Colonic mucosa (tissue), 4 donors: ENCODE measurements around the gene RHBDL3. TPM values are rescaled to one million over a fixed set of nuclear protein-coding genes. Genes with fewer than 3 reads are reported as not detected.
"Not testable (repeated sequence)": the region's sequence is repeated elsewhere in the genome, so short reads cannot be mapped to it uniquely, and the experiment has no call there.

Source experiments
- DNase-seq: peaks from one replicate; pipeline ENCODE4 v3.0.0-alpha.2; 2020
- H3K27ac ChIP-seq: fragments of 200-600 bp; one replicate; pipeline ENCODE4 v1.8.0; 2021
- H3K27me3 ChIP-seq: fragments of 200-600 bp; one replicate; pipeline ENCODE4 v1.8.0; 2021
- H3K36me3 ChIP-seq: fragments of 200-600 bp; one replicate; pipeline ENCODE4 v1.8.0; 2021
- H3K4me1 ChIP-seq: fragments of 200-600 bp; one replicate; pipeline ENCODE4 v1.8.0; 2021; ENCODE audit warnings: mild to moderate bottlenecking
- H3K4me3 ChIP-seq: fragments of 200-600 bp; one replicate; pipeline ENCODE4 v1.8.0; 2021
- H3K9ac ChIP-seq, 2 donors: one replicate each; pipeline ENCODE4 v1.7.0; 2013; ENCODE audit warnings: control low read depth in 2 of 2, low read depth in 2 of 2, low read length in 2 of 2
- H3K9me3 ChIP-seq: fragments of 200-600 bp; one replicate; pipeline ENCODE4 v1.8.0; 2021
- intact Hi-C: fragments of 100-400 bp; cut with DNase I; formaldehyde crosslinking; loops from one replicate; pipeline ENCODE4 v1.14.1; 2022
- total RNA-seq, 2 donors: library from RNA; stranded (reverse); fragmentation: NEBNext Ultra II Directional in 1 of 2; extraction: Animal tissue kit (Norgen Biotek cat#: 25700) in 1 of 2; gene quantifications; one replicate each; pipeline ENCODE4 v1.2.1, GENCODE V29; 2021
- TF ChIP-seq, protein P1 (sequence below): fragments of 200-600 bp; IDR thresholded peaks from one replicate; pipeline ENCODE4 v1.8.0; 2022; ENCODE audit warnings: antibody characterized with exemption, mild to moderate bottlenecking
- donor health status: healthy.
- donor health status: DM: no; HTN: no; CAD: no.
- donor health status: DM: no; HTN: no; CAD: no.

Gene RHBDL3
- total RNA-seq, 2 donors from 2014 or later: 0.53 to 0.62 TPM

DNA sequence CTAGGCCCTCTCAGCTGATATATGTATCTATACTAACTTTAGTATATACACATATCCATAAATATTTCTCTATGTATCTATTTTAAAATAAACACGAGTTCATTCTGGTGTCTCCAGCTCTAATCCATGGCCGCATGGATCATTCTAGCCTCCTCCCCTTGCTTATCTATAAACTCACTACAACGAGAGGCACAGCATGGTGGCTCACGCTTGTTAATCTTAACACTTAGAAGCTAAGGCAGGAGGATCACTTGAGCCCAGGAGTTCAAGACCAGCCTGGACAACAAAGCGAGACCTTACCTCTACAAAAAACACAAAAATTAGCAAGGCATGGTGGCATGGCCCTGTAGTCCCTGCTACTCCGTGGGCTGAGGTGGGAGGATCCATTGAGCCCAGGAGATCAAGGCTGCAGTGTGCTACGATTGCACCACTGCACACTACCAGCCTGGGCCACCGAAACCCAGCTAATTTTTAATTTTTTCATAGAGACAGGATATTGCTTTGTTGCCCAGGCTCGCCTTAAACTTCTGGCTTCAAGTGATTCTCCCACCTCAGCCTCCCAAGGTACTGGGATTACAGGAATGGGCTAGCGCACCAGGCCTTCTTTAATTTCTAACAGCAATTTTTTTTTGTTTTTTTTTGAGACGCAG is 80.4 kb downstream of the RHBDL3 start:
- Histone ChIP-seq H3K4me3 (no peak overlapping the region), H3K9me3 (no peaks in the 10 kb centered on the region), H3K9ac (no peak overlapping the region), H3K27ac (no peak overlapping the region), H3K36me3 (no peaks in the 10 kb centered on the region), H3K4me1 (peaks cover 9% of the 10 kb centered on the region), H3K27me3 (no peaks in the 10 kb centered on the region)
- intact Hi-C loops: loop anchor here (10.0 kb wide), 1 partner anchor 99 kb away; the partner anchor contains the start of gene PSMD11
- TF ChIP-seq, protein P1, sequence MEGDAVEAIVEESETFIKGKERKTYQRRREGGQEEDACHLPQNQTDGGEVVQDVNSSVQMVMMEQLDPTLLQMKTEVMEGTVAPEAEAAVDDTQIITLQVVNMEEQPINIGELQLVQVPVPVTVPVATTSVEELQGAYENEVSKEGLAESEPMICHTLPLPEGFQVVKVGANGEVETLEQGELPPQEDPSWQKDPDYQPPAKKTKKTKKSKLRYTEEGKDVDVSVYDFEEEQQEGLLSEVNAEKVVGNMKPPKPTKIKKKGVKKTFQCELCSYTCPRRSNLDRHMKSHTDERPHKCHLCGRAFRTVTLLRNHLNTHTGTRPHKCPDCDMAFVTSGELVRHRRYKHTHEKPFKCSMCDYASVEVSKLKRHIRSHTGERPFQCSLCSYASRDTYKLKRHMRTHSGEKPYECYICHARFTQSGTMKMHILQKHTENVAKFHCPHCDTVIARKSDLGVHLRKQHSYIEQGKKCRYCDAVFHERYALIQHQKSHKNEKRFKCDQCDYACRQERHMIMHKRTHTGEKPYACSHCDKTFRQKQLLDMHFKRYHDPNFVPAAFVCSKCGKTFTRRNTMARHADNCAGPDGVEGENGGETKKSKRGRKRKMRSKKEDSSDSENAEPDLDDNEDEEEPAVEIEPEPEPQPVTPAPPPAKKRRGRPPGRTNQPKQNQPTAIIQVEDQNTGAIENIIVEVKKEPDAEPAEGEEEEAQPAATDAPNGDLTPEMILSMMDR: no peak
- DNase-seq: no peak

- Histone ChIP-seq H3K9ac (no peak overlapping the region), H3K4me1 (peaks cover 13% of the 10 kb centered on the region), H3K9me3 (no peaks in the 10 kb centered on the region), H3K4me3 (no peak overlapping the region), H3K36me3 (no peaks in the 10 kb centered on the region), H3K27me3 (no peaks in the 10 kb centered on the region), H3K27ac (no peak overlapping the region)
- TF ChIP-seq, protein P1: no peak
- intact Hi-C loops: loop anchor here (10.0 kb wide), 1 partner anchor 96 kb away; the partner anchor contains the start of gene PSMD11
- DNase-seq: peak; percentile 40
These were observed 82.8 kb downstream of the RHBDL3 start for GRCh38 chr17:32348483-32348800.

DNA sequence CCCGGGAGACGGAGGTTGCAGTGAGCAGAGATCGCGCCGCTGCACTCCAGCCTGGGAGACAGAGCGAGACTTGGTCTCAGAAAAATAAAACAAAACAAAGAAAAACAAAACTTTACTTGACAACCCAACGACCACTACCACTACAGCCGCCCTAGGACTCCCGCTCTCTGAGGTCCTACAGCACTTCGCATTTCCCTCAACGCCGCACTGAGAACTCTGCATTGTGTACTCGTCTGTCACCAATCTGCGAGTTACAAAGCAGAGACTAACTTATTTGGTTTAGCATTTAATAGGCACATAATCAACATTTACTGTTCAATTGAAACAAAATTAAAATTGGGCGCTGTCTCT is 83.8 kb downstream of the RHBDL3 start:
- TF ChIP-seq, protein P1: no peak
- Histone ChIP-seq H3K9ac (peak overlapping the region; percentile 72 to 99), H3K4me1 (peaks cover 13% of the 10 kb centered on the region), H3K4me3 (peak overlapping the region; percentile 86), H3K27ac (peak overlapping the region; percentile 96), H3K9me3 (no peaks in the 10 kb centered on the region), H3K36me3 (no peaks in the 10 kb centered on the region), H3K27me3 (no peaks in the 10 kb centered on the region)
- peak; percentile 31 for DNase-seq
- intact Hi-C loops: loop anchor here (10.0 kb wide), 1 partner anchor 95 kb away; the partner anchor contains the start of gene PSMD11

GRCh38 chr17:32349854-32350665 is 84.4 kb downstream of the RHBDL3 start, which contains the start of gene ZNF207:
ZNF207 (plus strand) TSS chr17:32350157; CDS start chr17:32350286, 129 bp downstream.
- TF ChIP-seq, protein P1: no peak
- H3K4me3 ChIP-seq: peak within 1 kb of the TSS; percentile 86
- intact Hi-C loops: loop anchor here (10.0 kb wide), 1 partner anchor 95 kb away; the partner anchor contains the start of gene PSMD11
- DNase-seq: peak; percentile 95
- no peaks in the 10 kb centered on the region for H3K9me3 ChIP-seq
- H3K36me3 ChIP-seq: no peaks in the 10 kb centered on the region
- peaks cover 13% of the 10 kb centered on the region for H3K4me1 ChIP-seq
- H3K27me3 ChIP-seq: no peaks in the 10 kb centered on the region
- peak within 1 kb of the TSS; percentile 96 for H3K27ac ChIP-seq
- H3K9ac ChIP-seq: peak within 1 kb of the TSS; percentile 95 to 99

DNA sequence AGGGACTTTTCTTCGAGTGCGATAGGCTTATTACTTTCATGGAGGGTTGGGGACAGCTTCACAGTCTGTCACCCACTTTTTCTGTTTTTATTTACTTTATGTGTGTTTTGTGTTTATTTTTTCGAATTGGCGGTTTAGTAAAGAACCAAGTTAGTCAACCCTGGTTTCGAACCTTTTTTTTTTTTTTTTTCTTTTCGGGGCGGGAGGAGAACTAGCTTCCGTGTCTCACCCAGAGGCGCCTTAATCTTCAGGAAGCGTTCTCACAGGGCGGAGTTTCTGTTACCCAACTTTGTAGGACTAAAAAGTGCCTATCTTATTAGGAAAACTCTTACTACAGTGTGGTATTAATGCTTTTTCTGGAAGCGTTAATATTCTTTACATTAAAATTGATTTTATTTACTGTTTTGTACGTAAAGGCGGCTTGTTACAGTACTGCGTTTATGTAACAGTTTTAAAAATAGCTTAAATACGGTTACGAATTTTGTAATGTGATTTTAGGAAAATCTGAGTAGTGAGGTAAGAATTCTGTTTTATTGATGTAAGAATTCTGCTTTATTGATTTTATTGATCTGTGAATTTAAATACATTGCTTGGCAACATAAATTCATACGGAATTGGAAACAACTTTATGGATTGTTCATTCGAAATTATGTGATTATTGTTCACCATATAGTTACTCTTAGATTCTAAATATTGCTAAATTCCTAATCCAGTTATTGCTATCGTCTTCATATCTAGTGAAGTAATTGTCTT is 85.2 kb downstream of the RHBDL3 start:
- H3K4me3 ChIP-seq: peak overlapping the region; percentile 86
- H3K4me1 ChIP-seq: peaks cover 13% of the 10 kb centered on the region
- H3K27ac ChIP-seq: peak overlapping the region; percentile 96
- H3K9ac ChIP-seq: peak overlapping the region; percentile 95 to 99
- H3K27me3 ChIP-seq: no peaks in the 10 kb centered on the region
- H3K9me3 ChIP-seq: no peaks in the 10 kb centered on the region
- H3K36me3 ChIP-seq: no peaks in the 10 kb centered on the region
- DNase-seq: peak; percentile 48
- TF ChIP-seq, protein P1: no peak
- intact Hi-C loops: no loop called here

DNA sequence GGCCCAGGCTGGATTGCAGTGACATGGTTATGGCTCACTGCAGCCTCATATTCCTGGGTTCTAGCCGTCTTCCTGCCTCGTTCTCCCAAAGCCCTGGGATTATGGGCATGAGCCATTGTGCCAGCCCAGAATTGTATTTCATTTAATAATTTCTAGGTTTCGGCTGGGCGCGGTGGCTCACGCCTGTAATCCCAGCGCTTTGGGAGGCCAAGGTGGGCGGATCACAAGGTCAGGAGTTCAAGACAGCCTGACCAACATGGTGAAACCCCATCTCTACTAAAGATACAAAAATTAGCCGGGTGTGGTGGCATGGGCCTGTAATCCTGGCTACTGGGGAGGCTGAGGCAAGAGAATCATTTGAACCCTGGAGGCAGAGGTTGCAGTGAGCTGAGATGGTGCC is 87.1 kb downstream of the RHBDL3 start:
- H3K9me3 ChIP-seq, H3K27ac ChIP-seq, DNase-seq, intact Hi-C loops, H3K4me3 ChIP-seq, H3K9ac ChIP-seq, H3K27me3 ChIP-seq, H3K36me3 ChIP-seq: not testable (repeated sequence)
- peaks cover 13% of the 10 kb centered on the region for H3K4me1 ChIP-seq
